HL-60 (cell line): ENCODE measurements around the gene HCRT.

Experiments
- DNase-seq, 2 experiments: peaks; one replicate each; pipeline ENCODE4 v3.0.0-alpha.2; 2010 to 2020; ENCODE audit warnings: low read depth in 1 of 2, low spot score in 1 of 2
- H3K27ac ChIP-seq: fragments of 250-450 bp; sonication (Bioruptor Pico); replicated peaks from 2 replicates; pipeline ENCODE4 v1.5.1; 2020; ENCODE audit warnings: mild to moderate bottlenecking, moderate library complexity
- H3K27me3 ChIP-seq: fragments of 250-450 bp; sonication (Bioruptor Pico); 2 replicates; pipeline ENCODE4 v1.5.1; 2021; ENCODE audit warnings: mild to moderate bottlenecking, moderate library complexity; ENCODE audit not compliant: insufficient read depth, poor library complexity, severe bottlenecking
- H3K4me3 ChIP-seq: replicated peaks from 2 replicates; pipeline ENCODE4 v1.5.1; 2011; ENCODE audit warnings: mild to moderate bottlenecking, control low read depth, low read length; ENCODE audit not compliant: insufficient read depth
- CTCF ChIP-seq: IDR thresholded peaks from one replicate; pipeline ENCODE4 v1.5.1; 2011; ENCODE audit warnings: low read length, control low read depth, inconsistent platforms; ENCODE audit not compliant: insufficient read depth
- GABPA ChIP-seq: IDR thresholded peaks from 2 replicates; pipeline ENCODE4 v1.6.1; 2012; ENCODE audit warnings: low read depth
- POLR2AphosphoS5 ChIP-seq: IDR thresholded peaks from 2 replicates; pipeline ENCODE4 v1.6.1; 2012; ENCODE audit warnings: low read depth
- REST ChIP-seq: IDR thresholded peaks from 2 replicates; pipeline ENCODE4 v1.6.1; 2012; ENCODE audit warnings: low read depth; ENCODE audit not compliant: insufficient replicate concordance
- SPI1 ChIP-seq: IDR thresholded peaks from 2 replicates; pipeline ENCODE4 v1.6.1; 2012; ENCODE audit warnings: low read depth, mild to moderate bottlenecking, borderline replicate concordance

The HCRT gene

GRCh38 chr17:42171831-42172230 is 13.4 kb downstream of the HCRT start:
- DNase-seq, result no peak

GRCh38 chr17:42169351-42169750 is 15.9 kb downstream of the HCRT start:
- Histone ChIP-seq H3K27ac (no peak overlapping the region), H3K4me3 (no peak overlapping the region), H3K27me3 (no peaks in the 10 kb centered on the region)
- DNase-seq, result no peak
- TF ChIP-seq REST (no peak), POLR2AphosphoS5 (no peak), GABPA (no peak), CTCF (no peak), SPI1 (no peak)

More at GRCh38 chr17:42171831-42172230, 13.4 kb downstream of the HCRT start:
- H3K27ac ChIP-seq, result no peak overlapping the region
- H3K27me3 ChIP-seq, result no peaks in the 10 kb centered on the region
- TF ChIP-seq GABPA (no peak), CTCF (no peak), POLR2AphosphoS5 (no peak), SPI1 (no peak), REST (no peak)
- H3K4me3 ChIP-seq, result no peak overlapping the region

- Histone ChIP-seq H3K4me3 (no peak overlapping the region), H3K27ac (no peak overlapping the region), H3K27me3 (no peaks in the 10 kb centered on the region)
- DNase-seq, result no peak
- TF ChIP-seq CTCF, result no peak
- no peak for TF ChIP-seq SPI1
- no peak for TF ChIP-seq REST
- TF ChIP-seq POLR2AphosphoS5, result no peak
- no peak for TF ChIP-seq GABPA
Observed at GRCh38 chr17:42167807-42168206, 17.4 kb downstream of the HCRT start.
